Sigmoid colon (tissue), 4 donors: ENCODE measurements around the gene EPB41L4A.

Source experiments
- POLR2A ChIP-seq, 2 donors: fragments of 450-650 bp; IDR thresholded peaks; one replicate each; pipeline ENCODE4 v1.6.1; 2016; ENCODE audit warnings: antibody characterized with exemption in 2 of 2, mild to moderate bottlenecking in 2 of 2, moderate library complexity in 2 of 2
- POLR2AphosphoS5 ChIP-seq, 4 donors: sonication (generic); formaldehyde crosslinking; IDR thresholded peaks; one replicate each; pipeline ENCODE4 v1.6.1; 2017; ENCODE audit warnings: antibody characterized with exemption in 4 of 4
- TF ChIP-seq, protein P1 (sequence below), 4 experiments: fragments of 450-650 bp in 3 of 4; fragments of 200-600 bp in 1 of 4; IDR thresholded peaks; one replicate each; pipeline ENCODE4 v1.5.1; 2016 to 2019; ENCODE audit warnings: antibody characterized with exemption in 4 of 4, mild to moderate bottlenecking in 3 of 4, moderate library complexity in 2 of 4

GRCh38 chr5:112308608-112309007 is 110.5 kb downstream of the EPB41L4A start:
- TF ChIP-seq POLR2A (IDR thresholded peaks at IDR 0.05): no peak
- TF ChIP-seq, protein P1, sequence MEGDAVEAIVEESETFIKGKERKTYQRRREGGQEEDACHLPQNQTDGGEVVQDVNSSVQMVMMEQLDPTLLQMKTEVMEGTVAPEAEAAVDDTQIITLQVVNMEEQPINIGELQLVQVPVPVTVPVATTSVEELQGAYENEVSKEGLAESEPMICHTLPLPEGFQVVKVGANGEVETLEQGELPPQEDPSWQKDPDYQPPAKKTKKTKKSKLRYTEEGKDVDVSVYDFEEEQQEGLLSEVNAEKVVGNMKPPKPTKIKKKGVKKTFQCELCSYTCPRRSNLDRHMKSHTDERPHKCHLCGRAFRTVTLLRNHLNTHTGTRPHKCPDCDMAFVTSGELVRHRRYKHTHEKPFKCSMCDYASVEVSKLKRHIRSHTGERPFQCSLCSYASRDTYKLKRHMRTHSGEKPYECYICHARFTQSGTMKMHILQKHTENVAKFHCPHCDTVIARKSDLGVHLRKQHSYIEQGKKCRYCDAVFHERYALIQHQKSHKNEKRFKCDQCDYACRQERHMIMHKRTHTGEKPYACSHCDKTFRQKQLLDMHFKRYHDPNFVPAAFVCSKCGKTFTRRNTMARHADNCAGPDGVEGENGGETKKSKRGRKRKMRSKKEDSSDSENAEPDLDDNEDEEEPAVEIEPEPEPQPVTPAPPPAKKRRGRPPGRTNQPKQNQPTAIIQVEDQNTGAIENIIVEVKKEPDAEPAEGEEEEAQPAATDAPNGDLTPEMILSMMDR (IDR thresholded peaks at IDR 0.05): no peak
- no peak for TF ChIP-seq POLR2AphosphoS5 (IDR thresholded peaks at IDR 0.05)
